ENCODE measurements around the gene ADA.

Gene ADA

GRCh38 chr20:44600301-44600700, 51.2 kb downstream of the ADA start:
- no peak for ATAC-seq
- TF ChIP-seq BACH2 (CRISPR knock-in tag; IDR thresholded peaks at IDR 0.05; ENCODE audit: borderline replicate concordance) (no peak), SNAI2 (CRISPR knock-in tag; IDR thresholded peaks at IDR 0.05) (no peak), POU6F1 (CRISPR knock-in tag; IDR thresholded peaks at IDR 0.05; ENCODE audit: borderline replicate concordance, low read depth) (no peak), ZFP30 (CRISPR knock-in tag; IDR thresholded peaks at IDR 0.05) (no peak), PPARA (CRISPR knock-in tag; IDR thresholded peaks at IDR 0.05; ENCODE audit: borderline replicate concordance) (no peak), TOX (CRISPR knock-in tag; IDR thresholded peaks at IDR 0.05; ENCODE audit: borderline replicate concordance) (no peak), TCF4 (CRISPR knock-in tag; IDR thresholded peaks at IDR 0.05; ENCODE audit: borderline replicate concordance) (no peak), CSDC2 (CRISPR knock-in tag; IDR thresholded peaks at IDR 0.05) (no peak)

- ATAC-seq, result no peak
- TF ChIP-seq POU6F1 (CRISPR knock-in tag; IDR thresholded peaks at IDR 0.05; ENCODE audit: borderline replicate concordance, low read depth), result no peak
- TF ChIP-seq ESRRG (CRISPR knock-in tag; IDR thresholded peaks at IDR 0.05), result no peak
- TF ChIP-seq TSHZ2 (CRISPR knock-in tag; IDR thresholded peaks at IDR 0.05), result no peak
- no peak for TF ChIP-seq CSRNP3 (CRISPR knock-in tag; IDR thresholded peaks at IDR 0.05)
- TF ChIP-seq ZFP30 (CRISPR knock-in tag; IDR thresholded peaks at IDR 0.05), result no peak
- TF ChIP-seq ZNF70 (CRISPR knock-in tag; IDR thresholded peaks at IDR 0.05), result no peak
- no peak for TF ChIP-seq ZC3H10 (CRISPR knock-in tag; IDR thresholded peaks at IDR 0.05)
- no peak for TF ChIP-seq TCF4 (CRISPR knock-in tag; IDR thresholded peaks at IDR 0.05; ENCODE audit: borderline replicate concordance)
- TF ChIP-seq SNAI2 (CRISPR knock-in tag; IDR thresholded peaks at IDR 0.05), result no peak
- no peak for TF ChIP-seq PPARA (CRISPR knock-in tag; IDR thresholded peaks at IDR 0.05; ENCODE audit: borderline replicate concordance)
- no peak for TF ChIP-seq BACH2 (CRISPR knock-in tag; IDR thresholded peaks at IDR 0.05; ENCODE audit: borderline replicate concordance)
- TF ChIP-seq CREB5 (CRISPR knock-in tag; IDR thresholded peaks at IDR 0.05; ENCODE audit: low read depth), result no peak
- no peak for TF ChIP-seq ISL1 (CRISPR knock-in tag; IDR thresholded peaks at IDR 0.05)
- TF ChIP-seq ZNF8 (CRISPR knock-in tag; IDR thresholded peaks at IDR 0.05), result no peak
- TF ChIP-seq CSDC2 (CRISPR knock-in tag; IDR thresholded peaks at IDR 0.05), result no peak
- TF ChIP-seq RARB (CRISPR knock-in tag; IDR thresholded peaks at IDR 0.05), result no peak
- TF ChIP-seq GLIS3 (CRISPR knock-in tag; IDR thresholded peaks at IDR 0.05), result no peak
- no peak for TF ChIP-seq ARNTL (CRISPR knock-in tag; IDR thresholded peaks at IDR 0.05; ENCODE audit: borderline replicate concordance, low read depth)
- no peak for TF ChIP-seq ZFP3 (CRISPR knock-in tag; IDR thresholded peaks at IDR 0.05)
- TF ChIP-seq OSR1 (CRISPR knock-in tag; IDR thresholded peaks at IDR 0.05), result no peak
Observed at GRCh38 chr20:44599715-44600114, 51.8 kb downstream of the ADA start.

Measured in SK-N-SH treated with all-trans-retinoic acid at 6 μM for 48 hours (cell line).